Testis (tissue), 3 donors: ENCODE data around the gene GPR35. TPM values are rescaled to one million over a fixed set of nuclear protein-coding genes. Genes with fewer than 3 reads are reported as not detected.
A peak's percentile ranks its signal among the peaks of the same experiment; 100 is the strongest.

Experiments used
- DNase-seq: peaks from one replicate; pipeline ENCODE4 v3.0.0-alpha.2; 2019
- H3K27ac ChIP-seq, 2 donors: fragments of 200-600 bp; sonication (generic); one replicate each; pipeline ENCODE4 v1.5.1; 2019
- H3K27me3 ChIP-seq: fragments of 200-600 bp; sonication (generic); one replicate; pipeline ENCODE4 v1.5.1; 2019
- H3K36me3 ChIP-seq: fragments of 200-600 bp; sonication (generic); one replicate; pipeline ENCODE4 v1.5.1; 2017; ENCODE audit warnings: low read depth; ENCODE audit errors: missing control alignments
- H3K4me1 ChIP-seq: fragments of 200-600 bp; sonication (generic); one replicate; pipeline ENCODE4 v1.5.1; 2019
- H3K4me3 ChIP-seq, 2 donors: fragments of 200-600 bp; sonication (generic); one replicate each; pipeline ENCODE4 v1.5.1; 2017 to 2019
- H3K9me3 ChIP-seq: fragments of 200-600 bp; sonication (generic); one replicate; pipeline ENCODE4 v1.5.1; 2017
- CTCF ChIP-seq, 3 experiments: fragments of 450-650 bp in 2 of 3; fragments of 200-600 bp in 1 of 3; sonication (generic) in 1 of 3; IDR thresholded peaks; one replicate each; pipeline ENCODE4 v1.5.1; 2016 to 2019; ENCODE audit warnings: antibody characterized with exemption in 3 of 3, mild to moderate bottlenecking in 2 of 3, moderate library complexity in 1 of 3
- POLR2A ChIP-seq: fragments of 450-650 bp; IDR thresholded peaks from one replicate; pipeline ENCODE4 v1.6.1; 2017; ENCODE audit warnings: antibody characterized with exemption, mild to moderate bottlenecking, moderate library complexity
- WGBS, 2 donors: methylation state at CpG; one replicate each; pipeline ENCODE4 v1.1.5; 2018; 5-methylcytosine and 5-hydroxymethylcytosine counted together
- intact Hi-C: fragments of 100-400 bp; cut with DNase I; formaldehyde crosslinking; loops from one replicate; pipeline ENCODE4 v1.15.1; 2023; ENCODE audit warnings: low total_unique reads
- polyA plus RNA-seq: library from polyadenylated mRNA; stranded (reverse); fragments of 350-450 nt; fragmentation: Illumina TruSeq; extraction: RNeasy Lipid Tissue Mini Kit (QIAGEN cat#74804); gene quantifications from one replicate; pipeline ENCODE4 v1.2.3, GENCODE V29; 2014; ENCODE audit warnings: low read depth, low replicate concordance; ENCODE audit not compliant: insufficient read depth
- total RNA-seq, 2 donors: library from RNA; depleted of rRNA; stranded (reverse); fragments of >200 nt; gene quantifications; one replicate each; pipeline ENCODE4 v1.2.3, GENCODE V29; 2016

Gene GPR35
- total and polyA plus RNA-seq, 3 donors from 2014 or later: 3.1 to 11.5 (median 9.5) TPM

- Histone ChIP-seq H3K9me3 (no peaks in the 10 kb centered on the region), H3K27ac (no peak overlapping the region), H3K36me3 (no peaks in the 10 kb centered on the region), H3K4me1 (peaks cover 22% of the 10 kb centered on the region), H3K27me3 (no peaks in the 10 kb centered on the region), H3K4me3 (no peak overlapping the region)
- intact Hi-C loops: no loop called here
- peak; percentile 55 for DNase-seq
- TF ChIP-seq CTCF (IDR thresholded peaks at IDR 0.05) (peak in 2 of 3 experiments; percentile 33 to 37), POLR2A (no peak)
- 50 to 81% methylated on average over 5 to 18 of the region's 18 CpGs for WGBS, 2 donors
These were observed 29.8 kb upstream of the GPR35 start for GRCh38 chr2:240595381-240596079.

GRCh38 chr2:240596080-240596460 lies 29.2 kb upstream of the GPR35 start:
- no peak overlapping the region for H3K27ac ChIP-seq
- H3K36me3 ChIP-seq: no peaks in the 10 kb centered on the region
- H3K4me3 ChIP-seq: no peak overlapping the region
- no peak for TF ChIP-seq POLR2A
- TF ChIP-seq CTCF (IDR thresholded peaks at IDR 0.05): no peak
- no peak for DNase-seq
- intact Hi-C loops: no loop called here
- no peaks in the 10 kb centered on the region for H3K27me3 ChIP-seq
- H3K9me3 ChIP-seq: no peaks in the 10 kb centered on the region
- H3K4me1 ChIP-seq: peaks cover 22% of the 10 kb centered on the region
- WGBS, 2 donors: 89% methylated on average over 17 of the region's 17 CpGs; no CpG with 5 or more reads in 1 of the 2 donors

- Histone ChIP-seq H3K36me3 (no peaks in the 10 kb centered on the region), H3K4me1 (peaks cover 22% of the 10 kb centered on the region), H3K4me3 (no peak overlapping the region), H3K27ac (no peak overlapping the region), H3K9me3 (no peaks in the 10 kb centered on the region), H3K27me3 (no peaks in the 10 kb centered on the region)
- TF ChIP-seq POLR2A (no peak), CTCF (IDR thresholded peaks at IDR 0.05) (no peak)
- intact Hi-C loops: no loop called here
- no peak for DNase-seq
- 76 to 93% methylated on average over 8 to 23 of the region's 23 CpGs for WGBS, 2 donors
These were observed 28.8 kb upstream of the GPR35 start for GRCh38 chr2:240596491-240596931.

GRCh38 chr2:240597054-240597418 lies 28.2 kb upstream of the GPR35 start:
- 87 to 96% methylated on average over 10 of the region's 10 CpGs for WGBS, 2 donors
- Histone ChIP-seq H3K4me1 (peaks cover 22% of the 10 kb centered on the region), H3K36me3 (no peaks in the 10 kb centered on the region), H3K27me3 (no peaks in the 10 kb centered on the region), H3K9me3 (no peaks in the 10 kb centered on the region), H3K27ac (no peak overlapping the region), H3K4me3 (no peak overlapping the region)
- DNase-seq: no peak
- TF ChIP-seq CTCF (IDR thresholded peaks at IDR 0.05) (no peak), POLR2A (no peak)
- intact Hi-C loops: no loop called here
